GM19035 (cell line): ENCODE data around the gene ATXN7L1.

Experiments
- ATAC-seq: cut with Tn5 transposase; IDR thresholded peaks from one replicate; pipeline ENCODE4 v1.9.1; 2021; ENCODE audit not compliant: unreplicated experiment

The ATXN7L1 gene

DNA sequence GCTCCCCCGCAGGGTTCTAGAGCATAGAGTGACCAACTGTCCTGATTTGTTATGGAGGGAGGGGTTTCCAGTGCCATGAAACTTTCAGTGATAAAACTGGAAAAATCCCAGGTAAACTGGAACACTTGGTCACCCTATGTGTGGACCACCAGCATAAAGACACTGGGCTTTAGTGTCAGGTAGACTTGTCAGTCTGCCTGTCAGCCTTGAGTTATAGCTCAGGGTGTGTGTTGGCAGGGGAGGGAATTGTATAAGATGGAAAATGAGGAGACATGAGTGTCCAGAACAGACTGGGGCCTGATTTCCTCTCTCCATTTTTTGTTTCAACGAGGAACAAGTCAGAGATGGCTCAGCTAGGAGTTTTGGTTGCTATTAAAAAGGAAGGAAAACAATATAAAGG lies 284.9 kb downstream of the ATXN7L1 start:
- no peak for ATAC-seq

DNA sequence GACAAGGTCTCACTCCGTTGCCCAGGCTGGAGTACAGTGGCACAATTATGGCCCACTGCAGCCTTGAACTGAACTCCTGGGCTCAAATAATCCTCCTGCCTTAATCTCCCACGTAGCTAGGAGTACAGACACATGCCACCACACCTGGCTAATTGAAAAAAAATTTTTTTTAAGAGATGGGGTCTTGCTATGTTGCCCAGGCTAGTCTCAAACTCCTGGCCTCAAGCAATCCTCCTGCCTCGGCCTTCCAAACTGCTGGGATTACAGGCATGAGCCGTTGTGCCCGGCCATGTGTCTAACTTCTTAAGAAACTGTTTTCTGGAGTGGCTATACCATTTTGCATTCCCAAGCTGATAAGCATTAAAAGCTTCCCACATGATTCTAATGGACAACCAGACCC lies 285.6 kb downstream of the ATXN7L1 start:
- ATAC-seq = no peak

DNA sequence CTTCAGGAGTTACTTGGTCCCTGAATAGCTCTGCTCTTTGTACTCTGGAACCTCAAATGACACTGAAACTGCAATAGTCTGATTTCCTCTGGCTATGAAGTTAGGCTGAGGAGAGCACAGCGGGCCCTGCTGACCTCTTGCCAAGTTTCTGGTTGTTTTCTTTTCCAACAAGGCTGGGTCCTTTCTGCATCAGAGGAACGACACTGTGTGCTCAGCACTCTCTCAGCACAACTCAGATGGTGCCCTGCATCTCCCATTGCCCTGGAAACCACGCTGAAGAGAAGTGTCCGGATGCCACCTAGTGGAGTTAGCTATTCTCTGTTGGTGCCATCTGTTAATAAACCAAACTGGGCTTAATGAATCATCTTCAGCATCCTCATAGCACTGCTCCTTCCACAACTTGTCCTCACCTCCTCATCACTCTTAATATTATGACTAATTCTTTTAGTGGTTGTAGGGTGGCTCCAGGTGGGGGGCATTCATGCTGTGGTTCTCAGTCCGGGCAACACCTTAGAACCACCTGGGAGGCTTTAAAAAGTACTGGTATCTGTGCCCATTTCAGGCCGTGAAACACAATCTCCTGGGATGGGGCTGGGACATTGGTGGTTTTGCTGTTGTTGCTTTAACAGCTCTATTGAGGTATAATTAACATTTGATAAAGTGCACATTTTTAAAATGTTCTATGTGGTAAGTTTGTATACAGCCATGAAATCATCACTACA lies 286.9 kb downstream of the ATXN7L1 start:
- peak; percentile 72 for ATAC-seq

DNA sequence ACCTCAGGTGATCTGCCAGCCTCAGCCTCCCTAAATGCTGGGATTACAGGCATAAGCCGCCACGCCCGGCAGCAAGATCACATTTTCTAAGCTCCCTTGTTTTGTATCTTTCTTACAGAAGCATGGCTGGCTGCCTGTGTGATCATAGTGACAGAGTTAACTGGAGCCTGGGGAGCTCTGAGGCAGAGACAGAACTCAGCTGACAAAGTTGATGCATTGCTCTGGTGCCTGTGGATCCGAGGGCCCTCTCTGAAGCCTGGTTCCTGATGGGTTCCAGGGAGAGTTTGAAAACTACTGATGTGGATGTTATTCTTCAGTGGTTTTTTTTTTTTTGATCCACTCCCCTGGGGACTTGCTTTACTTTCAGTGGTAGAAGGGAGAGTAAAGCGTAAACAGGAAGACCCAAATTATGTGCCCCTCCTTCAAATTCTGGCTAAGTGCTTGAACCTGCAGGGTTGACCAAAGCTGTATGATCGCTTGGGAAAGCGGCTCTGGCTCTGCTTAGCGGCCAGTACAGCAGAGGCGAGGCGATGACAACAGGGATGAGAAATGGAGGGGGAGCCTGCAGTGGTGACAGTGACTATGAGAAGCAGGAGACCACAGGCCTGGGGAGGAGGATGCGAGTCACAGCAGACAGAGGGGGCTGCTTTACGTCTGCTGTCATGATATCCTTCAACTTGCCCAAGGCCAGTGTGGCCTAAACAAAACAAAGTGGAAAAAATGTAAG lies 288.3 kb downstream of the ATXN7L1 start:
- ATAC-seq = no peak

DNA sequence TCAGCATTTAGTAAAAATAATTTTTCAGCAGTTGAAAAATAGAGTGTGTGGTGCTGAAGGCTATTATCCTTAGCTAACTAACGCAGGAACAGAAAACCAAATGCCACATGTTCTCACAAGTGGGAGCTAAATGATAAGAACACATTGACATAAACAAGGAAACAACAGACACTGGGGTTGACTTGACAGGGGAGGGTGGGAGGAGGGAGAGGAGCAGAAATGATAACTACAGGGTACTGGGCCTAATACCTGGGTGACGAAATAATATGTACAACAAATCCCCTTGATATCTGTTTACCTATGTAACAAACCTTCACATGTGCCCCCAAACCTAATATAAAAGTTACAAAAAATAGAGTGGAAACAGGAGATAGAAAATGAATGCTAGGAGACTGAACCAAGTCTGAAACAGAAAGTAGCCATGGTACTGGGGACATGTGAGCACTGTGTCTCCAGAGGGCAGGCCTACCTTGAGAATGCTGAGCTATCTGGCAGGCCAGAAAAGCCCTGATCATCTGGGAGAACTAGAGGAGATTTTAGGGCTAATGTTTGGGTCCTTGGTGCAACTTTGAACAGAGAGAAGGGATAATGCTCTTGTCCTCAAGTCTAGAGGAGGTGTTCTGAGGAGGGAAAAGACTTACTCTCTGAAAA lies 290.4 kb downstream of the ATXN7L1 start:
- peak; percentile 45 for ATAC-seq

DNA sequence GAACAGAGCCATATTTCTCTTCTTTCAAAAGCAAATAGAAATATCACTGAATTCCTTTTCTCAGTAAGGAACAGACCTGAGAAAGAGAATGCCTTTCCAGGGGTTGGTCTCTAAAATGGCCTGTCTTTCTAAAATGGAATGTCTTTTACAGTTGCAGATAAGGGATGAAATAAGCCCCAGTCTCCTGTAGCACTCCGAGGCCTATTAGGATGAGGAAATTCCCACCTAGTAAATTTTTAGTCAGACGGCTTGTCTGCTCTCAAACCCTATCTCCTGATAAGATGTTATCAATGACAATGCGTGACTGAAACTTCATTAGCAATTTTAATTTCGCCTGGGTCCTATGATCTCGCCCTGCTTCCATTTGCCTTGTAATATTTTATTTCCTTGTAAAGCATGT lies 292.2 kb downstream of the ATXN7L1 start:
- ATAC-seq = no peak

DNA sequence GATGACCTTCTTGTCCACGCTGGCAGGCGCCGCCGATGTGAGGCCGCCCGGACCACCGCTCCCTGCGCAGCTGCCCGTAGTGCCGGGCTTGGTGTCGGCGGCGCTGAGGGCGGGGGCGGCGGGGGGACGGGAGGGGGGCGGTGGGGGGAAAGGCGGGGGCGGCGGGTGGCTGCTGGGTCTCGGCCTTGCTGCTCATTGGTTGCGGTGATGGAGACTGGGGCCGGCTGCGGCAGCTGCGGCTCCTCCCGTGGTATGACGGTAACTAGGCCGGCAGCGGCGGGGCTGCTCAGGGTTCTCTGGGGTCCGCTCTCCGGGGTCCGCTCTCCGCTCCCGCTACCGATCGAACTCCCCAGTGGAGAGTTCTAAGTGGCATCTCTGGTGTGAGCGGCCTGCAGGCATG lies 293.3 kb downstream of the ATXN7L1 start:
- ATAC-seq = no peak

DNA sequence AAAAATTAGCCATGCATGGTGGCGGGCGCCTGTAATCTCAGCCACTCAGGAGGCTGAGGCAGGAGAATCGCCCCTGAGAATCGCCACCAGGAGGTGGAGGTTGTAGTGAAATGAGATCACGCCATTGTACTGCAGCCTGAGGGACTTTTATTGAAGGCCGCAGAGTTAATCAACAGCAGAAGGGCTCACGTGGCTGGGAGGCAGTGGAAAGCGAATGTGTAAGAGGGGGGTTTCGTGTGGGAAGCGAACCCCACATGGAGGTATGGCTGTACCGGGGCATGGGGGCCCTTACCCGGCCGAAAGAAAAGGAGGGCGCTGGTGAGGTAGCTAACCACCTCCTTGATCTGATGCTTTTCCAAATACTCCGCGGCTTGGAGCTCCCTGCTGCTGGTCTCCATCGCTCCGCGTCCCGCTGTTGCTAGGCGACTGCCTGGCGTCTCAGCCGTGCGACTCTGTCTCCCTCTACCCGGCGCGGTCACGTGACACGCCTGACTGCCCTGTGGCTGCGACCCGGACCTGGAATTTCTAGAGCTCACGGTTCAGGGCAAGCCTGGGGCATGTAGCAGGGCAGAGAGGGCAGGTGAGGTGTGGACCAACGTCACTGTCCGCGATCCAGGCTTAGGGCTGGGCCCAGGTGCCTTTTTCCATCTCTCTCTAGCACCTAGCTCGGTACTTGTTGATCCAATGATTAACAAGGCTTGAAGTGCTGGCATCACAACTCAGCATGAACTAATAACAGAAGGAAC lies 295.2 kb downstream of the ATXN7L1 start, which contains the start of gene EFCAB10:
EFCAB10 (minus strand) TSS at position 428 of the 746 bp plus-strand sequence; CDS start at position 398, 30 bp downstream.
- ATAC-seq = peak; percentile 80

DNA sequence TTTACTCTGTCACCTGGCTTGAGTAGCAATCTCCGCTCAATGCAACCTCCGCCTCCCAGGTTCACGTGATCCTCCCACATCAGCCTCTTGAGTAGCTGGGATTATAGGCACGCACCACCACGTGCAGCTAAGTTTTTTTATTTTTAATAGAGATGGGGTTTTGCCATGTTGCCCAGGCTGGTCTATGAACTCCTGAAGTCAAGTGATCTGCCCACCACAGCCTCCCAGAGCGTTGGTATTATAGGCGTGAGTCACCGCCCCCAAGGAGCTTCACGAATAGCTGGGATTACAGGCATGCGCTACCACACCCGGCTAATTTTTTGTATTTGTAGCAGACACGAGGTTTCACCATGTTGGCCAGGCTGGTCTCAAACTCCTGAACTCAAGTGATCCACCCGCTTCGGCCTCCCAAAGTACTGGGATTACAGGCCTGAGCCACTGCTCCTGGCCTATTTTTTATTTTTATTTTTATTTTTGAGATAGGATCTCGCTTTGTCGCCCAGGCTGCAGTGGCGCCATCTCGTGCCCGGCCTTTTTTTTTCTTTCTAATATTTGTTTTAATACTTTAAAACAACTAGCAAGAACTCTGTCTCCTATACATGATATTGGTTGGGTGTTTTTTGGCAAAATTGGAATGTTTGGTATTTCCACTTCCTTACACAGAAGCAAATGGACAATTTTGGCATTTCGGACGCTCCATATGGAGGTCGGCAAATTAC lies 296.2 kb downstream of the ATXN7L1 start:
- ATAC-seq = no peak

DNA sequence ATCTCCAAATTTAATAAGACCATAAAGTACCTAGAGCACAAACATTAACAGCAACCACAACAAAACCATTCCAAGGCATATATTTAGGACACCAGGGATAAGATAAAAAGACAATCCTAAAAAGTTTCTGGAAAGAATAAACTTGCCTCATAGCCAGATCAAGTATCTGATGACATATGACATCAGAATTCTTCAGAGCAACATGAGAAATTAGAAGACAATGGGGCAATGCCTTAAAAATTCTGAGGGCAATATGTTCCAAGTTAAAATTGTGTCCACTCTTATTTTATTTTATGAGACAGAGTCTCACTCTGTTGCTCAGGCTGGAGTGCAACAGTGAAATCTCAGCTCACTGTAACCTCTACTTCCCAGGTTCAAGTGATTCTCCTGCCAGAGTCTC lies 297.9 kb downstream of the ATXN7L1 start:
- no peak for ATAC-seq

DNA sequence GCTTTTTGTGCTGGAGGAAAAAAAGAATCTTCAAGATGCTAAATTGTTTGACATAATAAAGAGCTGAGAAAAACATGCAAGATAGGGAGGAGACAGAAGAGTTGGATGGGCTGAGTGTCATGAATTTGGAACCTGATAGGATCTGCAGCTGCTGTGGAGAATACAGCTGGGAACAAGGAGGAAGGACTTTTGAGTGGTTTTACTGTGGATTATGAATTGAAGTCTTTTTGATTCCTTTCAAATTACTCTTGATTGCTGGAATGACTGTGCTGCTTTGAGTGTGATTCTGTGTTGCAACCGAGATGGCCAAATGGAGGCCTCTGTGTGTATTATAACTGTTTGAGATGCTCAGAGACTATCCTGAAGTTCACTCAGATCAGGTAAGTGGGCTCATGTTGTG lies 299.1 kb downstream of the ATXN7L1 start:
- no peak for ATAC-seq

DNA sequence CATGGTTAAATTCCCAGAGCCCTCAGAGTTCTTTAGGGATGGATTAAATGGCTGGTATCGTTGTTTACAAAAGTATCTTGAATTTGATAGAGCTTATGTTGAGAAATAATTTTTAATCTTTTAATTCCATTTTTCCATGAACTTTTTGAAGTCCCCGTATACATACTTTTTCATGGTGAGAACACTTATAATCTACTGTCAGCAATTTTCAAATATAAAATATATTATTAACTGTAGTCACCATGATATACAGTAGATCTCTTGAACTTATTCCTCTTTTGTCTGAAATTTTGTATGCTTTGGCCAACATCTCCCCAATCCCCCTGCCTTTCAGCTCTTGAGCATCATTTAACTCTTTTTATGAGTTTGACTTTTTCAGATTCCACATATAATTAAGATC lies 304.5 kb downstream of the ATXN7L1 start:
- no peak for ATAC-seq

DNA sequence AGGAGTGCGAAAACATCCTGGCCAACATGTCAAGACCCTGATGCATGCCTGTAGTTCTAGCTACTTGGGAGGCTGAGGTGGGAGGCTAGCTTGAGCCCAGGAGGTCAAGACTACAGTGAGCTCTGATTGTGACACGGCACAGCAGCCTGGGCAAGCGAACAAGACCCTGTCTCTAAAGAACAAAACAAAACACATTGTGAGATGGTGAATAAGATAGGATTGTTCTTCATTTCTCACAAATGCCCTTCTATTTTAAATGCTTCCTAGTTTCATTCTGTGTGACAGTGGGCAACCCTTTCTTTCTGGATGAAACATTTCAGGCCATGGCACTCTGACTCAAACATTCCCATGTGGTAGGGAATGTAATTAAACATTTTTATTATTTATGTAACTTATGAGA lies 308.6 kb downstream of the ATXN7L1 start:
- ATAC-seq = no peak

DNA sequence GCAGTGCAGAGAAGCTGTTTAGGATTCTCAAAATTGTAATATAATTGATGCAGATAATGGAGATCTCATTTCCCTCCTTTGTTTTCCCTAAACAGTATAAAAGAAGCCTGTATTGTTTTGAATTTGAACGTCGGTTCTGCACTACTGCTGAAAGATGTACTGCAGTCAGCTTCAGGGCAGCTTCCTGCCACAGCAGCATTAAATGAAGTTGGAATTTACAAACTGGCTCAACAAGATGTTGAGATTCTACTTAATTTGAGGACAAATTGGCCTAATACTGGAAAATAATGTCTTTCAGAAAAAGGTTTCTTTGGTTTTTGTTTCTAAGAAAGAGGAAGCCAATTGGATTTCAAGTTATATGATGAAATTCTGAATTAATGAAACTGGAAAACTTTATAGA lies 309.4 kb downstream of the ATXN7L1 start:
- no peak for ATAC-seq

DNA sequence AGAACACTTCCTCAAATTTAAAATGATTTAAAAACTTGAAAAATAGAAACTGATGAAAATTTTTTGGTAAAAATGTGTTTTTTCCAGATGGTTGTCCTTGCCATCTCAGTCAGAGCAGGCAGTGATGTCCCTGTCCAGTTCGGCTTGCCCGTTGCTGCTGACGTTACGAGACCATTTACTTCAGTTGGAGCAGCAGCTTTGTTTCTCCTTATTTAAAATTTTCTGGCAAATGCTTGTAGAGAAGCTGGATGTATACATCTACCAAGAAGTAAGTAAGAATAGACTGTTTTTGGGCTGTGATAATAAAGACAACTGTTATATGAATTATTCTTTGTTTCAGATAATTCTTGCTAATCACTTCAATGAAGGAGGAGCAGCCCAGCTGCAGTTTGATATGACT lies 311.2 kb downstream of the ATXN7L1 start:
- ATAC-seq = no peak

DNA sequence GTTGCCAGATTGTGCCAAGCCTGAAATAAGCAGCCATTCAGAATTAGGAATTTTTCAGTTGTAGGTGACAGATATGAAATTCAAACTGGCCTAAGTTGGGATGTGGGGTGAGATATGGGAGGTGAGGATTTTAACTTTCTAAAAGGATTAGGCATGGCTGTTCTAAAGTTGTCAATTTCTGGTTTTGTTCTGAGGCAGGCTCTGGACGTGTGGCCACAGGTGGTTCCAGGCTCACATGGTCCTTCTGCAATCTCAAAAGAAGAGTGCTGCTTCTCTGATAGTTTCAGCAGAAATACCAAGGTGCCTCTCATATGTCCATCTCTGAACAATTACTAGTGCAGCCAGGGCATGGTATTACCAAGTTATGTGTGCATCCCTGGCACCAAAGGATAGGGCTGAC lies 316.5 kb downstream of the ATXN7L1 start:
- no peak for ATAC-seq
